HG03060 (cell line): ENCODE data around the gene IZUMO2.

ENCODE experiments used
- ATAC-seq: cut with Tn5 transposase; IDR thresholded peaks from one replicate; pipeline ENCODE4 v1.9.1; 2021; ENCODE audit warnings: low read depth, moderate number of reproducible peaks; ENCODE audit not compliant: unreplicated experiment

Gene IZUMO2

DNA sequence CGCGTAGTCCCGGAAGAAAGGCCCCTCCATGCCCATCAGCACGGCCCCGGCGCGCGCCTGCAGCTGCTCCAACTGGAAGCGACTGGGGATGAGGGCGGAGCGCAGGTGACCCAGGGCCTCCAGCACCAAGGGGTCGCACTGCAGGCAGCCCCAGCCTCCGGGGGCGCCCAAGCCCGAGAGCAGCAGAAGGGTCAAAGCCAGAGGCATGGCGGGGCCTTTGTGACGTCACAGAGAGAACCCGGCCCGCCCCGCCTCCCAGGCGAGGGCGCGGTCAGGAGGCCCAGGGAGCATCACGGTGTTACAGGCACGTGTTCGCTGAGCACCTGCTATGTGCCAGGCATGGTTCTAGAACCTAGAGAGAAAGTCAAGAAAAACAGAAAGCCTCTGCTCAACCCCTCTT is at the start of gene IZUMO2:
Gene IZUMO2, minus strand, starts transcription at position 294 of the 400 bp plus-strand sequence. Its CDS starts 87 bp downstream, at position 207.
- no peak for ATAC-seq

DNA sequence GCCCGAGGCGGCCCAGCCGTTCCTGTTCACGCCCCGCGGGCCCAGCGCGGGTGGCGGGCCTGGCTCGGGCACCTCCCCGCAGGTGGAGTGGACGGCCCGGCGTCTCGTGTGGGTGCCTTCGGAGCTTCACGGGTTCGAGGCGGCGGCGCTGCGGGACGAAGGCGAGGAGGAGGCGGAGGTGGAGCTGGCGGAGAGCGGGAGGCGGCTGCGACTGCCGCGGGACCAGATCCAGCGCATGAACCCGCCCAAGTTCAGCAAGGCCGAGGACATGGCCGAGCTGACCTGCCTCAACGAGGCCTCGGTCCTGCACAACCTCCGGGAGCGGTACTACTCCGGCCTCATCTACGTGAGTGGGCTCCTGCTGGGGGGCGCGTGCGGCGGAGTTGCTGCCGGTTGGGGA is 47.3 kb upstream of the IZUMO2 start:
- no peak for ATAC-seq

DNA sequence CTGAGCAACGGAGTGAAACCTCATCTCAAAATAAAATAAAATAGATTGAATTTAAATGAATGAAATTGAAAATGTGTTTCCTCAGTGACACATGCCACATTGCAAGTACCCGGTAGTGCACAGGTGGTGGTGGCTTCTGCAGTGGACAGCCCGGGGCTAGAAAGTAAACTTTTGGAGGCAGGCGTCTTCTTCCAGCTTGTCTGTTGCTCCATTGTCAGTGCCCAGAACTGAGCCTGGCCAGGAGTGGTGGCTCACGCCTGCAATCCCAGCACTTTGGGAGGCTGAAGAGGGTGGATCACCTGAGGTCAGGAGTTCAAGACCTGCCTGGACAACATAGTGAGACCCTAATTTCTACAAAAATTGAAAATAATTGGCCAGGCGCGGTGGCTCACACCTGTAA is 46.0 kb upstream of the IZUMO2 start:
- ATAC-seq: no peak

DNA sequence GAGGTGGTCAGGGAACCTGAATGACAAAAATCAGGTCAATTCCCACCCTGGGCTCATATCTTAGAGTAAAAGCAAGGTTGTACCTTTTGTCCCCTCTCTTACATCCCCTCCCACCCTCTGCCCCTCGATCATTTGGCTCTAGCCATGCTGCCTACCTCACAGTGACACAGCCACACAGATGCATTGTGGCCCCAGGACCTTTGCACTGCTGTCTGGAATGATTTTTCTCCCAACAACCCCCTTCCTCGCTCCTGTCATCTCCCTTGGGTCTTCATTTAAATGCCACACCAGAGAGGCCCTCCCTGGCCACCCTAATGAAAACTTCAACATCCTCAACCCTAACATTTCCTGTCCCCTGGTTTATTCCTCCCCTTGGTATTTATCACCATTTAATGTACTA is 44.6 kb upstream of the IZUMO2 start:
- no peak for ATAC-seq

DNA sequence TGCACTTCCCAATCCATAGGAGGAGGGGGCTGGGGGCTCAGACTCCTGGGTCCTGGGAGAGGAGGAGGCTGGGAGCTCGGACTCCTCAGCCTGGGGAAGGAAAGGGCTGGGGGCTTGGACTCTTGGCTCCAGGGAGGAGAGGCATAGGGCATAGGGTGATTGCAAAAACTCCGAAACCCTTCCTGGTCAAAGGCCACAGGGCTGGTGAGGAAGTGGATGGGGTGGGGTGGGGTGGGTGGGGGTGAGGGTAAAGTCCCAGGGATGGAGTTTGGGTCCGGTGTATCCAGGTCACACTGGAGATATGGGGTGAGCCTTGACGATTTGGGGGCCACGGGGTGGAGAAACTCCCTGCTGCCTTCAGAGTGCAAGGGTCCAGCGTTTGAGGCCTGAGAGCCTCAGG is 43.1 kb upstream of the IZUMO2 start:
- no peak for ATAC-seq

DNA sequence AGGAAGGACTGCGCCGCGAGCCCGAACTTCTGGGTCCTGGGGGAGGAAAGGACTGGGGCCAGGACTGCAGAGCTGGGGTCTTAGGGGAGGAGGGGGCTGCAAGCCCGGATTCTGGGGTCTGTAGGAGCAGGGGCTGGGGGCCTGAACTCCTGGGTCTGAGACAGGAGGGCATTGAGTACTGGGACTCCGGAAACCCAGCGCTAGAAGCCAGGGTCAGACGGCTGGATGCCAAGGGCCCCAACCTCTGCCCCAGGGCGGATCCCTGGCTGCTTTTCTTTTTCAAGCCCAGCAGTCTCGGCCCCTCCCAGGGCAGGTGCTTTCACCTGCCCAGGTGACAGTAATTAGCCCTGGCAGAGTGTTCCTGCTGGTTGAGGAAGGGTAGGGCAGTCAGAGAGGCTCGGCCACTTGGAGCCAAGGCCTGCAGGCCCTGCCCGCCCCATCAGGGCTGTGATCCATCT is 42.6 kb upstream of the IZUMO2 start:
- no peak for ATAC-seq

DNA sequence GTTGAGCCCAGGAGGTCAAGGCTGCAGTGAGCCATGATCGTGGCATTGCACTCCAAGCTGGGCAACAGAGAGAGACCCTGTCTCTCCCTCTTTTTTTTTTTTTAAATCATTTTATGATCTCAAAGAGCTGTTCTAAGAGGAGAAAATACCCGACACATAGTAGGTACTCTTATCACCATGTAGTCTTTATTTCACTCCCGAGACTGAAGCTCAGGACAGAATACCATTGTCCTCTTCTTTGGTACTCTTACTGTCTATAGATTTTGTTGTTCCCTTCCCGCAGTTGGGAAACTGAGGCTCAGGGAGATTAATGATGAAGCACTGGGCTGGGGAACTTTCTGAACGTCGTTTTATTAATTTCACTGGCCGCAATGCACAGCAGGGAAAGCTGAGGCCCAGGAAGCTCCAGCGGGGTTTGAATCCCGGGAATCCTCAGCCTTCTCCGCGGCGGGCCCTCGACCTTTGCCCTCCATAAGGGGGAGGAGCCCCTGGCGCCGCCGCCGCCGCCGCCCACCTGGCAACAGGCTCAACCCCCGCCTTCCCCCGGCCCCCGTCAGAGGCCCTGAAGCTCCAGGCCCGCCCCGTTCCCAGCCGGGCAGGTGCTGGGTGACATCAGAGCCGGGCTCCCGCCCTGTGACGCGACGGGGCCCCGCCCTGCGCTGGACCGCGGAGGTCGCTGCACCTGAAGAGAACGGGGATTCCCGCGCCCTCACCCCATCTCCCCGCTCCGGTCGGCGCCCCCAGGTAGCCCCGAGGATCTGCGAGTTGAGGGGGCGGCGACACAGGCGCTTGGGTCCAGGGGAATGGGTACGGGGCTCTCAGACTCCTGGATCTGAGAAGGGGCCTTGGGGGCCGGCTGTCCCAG is 42.0 kb upstream of the IZUMO2 start:
- no peak for ATAC-seq

DNA sequence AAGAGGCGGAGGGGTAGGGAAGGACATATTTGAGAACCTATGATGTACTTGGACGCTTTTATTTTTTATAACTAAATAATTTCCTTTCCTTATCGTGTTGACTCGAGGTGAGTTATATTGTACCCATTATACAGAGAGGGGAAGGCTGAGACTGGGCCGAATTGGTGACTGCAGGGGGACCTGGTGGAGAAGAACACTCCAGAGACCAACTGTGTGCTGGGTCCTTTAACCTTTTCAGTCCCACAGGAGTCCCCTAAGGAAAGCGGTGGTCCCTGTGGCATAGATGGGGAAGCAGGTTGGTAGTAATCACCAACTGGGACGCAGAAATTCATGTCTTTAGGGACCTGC is 41.0 kb upstream of the IZUMO2 start:
- ATAC-seq: no peak

DNA sequence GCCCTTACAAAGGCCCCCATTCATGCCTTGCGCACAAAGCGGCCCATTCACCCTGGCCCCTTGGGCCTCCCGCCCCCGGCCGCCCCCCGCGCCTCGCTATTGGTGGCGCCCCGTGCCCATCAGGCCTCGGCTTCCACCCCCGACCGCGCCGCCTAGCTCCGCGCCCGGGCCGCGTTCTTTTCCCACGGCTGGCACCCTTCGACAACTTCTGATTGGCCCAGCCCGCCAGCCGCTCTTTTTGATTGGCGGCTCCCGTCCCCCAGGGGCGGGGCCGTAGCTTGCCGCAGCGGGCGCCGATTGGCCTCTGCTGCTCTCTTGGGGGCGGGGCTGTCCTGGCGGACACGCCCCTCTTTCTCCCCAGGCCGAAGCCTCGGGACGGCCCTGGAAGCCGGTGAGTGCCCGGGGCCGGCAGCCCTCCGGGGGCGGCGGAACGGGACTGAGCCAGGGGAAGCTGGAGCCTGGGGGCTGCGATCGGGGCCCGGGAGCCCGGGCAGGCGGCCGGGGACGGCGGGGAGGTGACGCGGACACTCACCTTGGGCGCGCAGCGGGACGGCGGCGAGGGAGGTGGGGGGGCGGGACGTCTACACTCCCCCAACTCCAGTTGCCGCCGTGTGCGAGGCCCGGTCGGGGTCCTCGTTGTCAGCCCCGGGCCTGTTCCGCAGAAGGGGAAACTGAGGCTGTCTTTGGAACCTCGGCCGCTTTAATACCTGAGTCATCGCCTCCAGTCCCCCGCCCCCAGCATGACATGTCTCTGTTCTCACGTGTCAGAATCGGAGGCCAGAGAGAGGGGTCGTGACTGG is 40.4 kb upstream of the IZUMO2 start, which contains the start of gene MYH14:
Gene MYH14, plus strand, starts transcription at position 342 of the 800 bp plus-strand sequence. CDS start 6,744 bp downstream, outside the sequence.
- ATAC-seq: no peak

DNA sequence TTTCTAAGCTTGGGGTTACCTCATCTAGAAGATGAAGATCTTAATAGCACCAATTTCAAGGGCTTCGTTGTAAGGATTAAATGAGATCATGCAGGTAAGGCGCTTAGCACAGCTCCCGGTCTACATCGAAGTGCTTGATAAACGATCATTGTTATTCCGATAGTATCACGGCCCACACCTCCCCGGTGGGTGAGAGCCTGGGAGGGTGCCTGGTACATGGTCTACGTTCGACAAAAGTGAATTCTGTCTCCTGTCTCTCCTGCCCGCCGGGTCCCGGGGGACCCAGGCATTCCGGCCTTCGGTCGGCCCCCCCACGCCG is 39.8 kb upstream of the IZUMO2 start:
- ATAC-seq: no peak

DNA sequence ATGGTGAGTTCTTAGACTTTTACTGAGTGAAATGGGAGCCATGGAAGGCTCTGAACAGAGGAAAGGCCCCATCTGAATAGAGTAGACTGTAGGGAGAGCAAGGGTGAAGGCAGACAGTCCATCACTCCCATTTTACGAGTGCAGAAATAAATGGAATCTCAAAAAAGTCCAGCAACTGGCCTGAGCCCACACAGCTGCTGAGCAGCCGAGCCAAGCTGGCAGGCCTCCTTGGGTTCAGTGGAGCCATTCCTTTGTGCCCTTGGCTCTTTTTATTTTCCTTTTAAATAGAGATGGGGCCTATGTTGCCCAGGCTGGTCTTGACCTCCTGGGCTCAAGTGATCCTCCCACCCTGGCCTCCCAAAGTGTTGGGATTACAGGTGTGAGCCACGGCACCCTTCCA is 39.3 kb upstream of the IZUMO2 start:
- ATAC-seq: no peak

DNA sequence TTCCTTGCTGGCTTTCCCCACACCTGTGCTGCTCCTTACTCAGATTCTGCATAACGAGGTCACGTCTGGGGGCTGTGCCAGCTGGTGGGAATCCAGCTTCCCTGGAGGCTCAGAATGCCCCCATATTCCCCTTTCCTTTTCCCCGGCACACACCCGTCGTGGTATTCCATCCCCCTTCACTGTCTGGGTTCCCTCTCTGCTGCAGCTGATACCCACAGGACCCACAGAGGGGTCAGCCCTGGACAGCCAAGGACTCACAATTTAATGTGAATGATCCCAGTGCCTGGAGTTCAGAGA is 36.1 kb upstream of the IZUMO2 start:
- ATAC-seq: no peak

DNA sequence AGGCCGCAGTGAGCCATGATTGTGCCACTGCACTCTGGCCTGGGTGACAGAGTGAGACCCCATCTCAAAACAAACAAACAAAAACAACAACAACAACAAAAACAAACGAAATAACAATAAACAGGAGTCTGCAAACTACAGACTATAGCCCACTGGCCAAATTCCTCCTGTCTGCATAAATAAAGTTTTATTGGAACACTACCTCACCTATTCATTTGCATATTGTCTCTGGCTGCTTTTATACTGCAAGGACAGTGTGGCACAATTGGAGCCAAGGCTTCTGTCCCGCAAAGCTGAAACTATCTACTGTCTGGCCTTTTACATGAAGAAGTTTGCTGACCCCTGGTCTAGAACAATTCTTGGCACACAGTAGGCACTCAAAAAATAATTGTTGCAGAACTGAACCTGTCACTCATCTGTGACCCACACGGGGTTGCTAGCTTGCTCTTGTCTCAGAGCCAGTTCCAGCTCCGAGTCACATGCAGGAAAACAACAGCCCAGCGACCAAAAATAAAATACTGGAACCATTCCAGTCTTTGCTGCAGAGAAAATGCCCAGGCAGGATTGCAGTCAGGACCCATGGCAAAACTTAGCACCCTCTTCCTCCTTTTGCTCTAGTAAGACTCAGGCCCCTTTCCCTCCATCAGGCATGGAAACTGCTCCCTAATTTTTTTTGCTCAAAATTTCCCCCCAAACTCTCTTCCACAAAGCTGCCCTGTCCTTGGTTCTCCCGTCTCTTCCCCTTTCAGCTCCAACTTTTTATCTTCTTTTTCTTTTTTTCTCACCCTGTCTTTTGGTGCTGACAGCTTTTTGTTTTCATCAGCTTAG is 35.6 kb upstream of the IZUMO2 start:
- no peak for ATAC-seq

DNA sequence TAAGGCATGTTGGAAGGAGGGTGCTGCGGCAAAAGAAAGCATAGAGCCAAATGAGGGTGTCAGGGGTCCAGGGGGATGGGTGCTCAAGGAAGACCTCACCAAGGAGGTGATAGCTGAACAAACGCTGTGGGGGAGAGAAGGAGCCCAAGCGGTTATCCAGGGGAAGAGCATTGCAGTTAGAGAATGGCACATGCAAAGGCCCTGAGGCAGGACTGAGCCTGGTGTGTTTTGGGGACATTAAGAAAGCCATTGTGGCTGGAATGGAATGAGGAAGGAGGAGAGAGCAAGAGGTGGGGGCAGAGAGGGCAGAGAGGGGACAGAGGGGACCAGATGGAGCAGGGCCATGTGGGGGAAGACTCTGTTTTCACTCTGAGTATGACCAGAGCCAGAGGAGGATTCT is 34.3 kb upstream of the IZUMO2 start:
- ATAC-seq: no peak

DNA sequence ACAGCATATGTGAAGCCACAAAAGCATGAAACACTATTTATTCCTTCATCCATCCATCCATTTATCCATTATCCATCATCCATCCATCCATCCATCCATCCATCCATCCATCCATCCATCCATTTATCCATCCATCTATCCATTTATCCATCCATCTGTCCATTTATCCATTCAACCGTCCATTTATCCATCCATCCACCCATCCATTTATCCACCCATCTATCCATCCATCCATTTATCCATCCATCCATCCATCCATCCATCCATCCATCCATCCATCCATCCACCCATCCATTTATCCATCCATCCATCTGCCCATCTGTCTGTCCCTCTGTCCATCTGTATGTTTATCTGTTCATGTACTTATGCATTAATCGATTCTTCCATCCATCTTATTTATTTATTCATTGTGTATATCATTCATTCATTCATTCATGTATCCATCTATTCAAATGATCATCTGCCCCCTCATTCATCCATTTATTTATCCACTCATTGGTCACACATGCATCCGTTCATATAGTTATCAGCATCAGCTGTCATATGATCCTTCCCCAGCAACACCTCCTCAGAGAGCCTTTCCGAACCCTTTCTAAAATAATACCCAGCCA is 33.3 kb upstream of the IZUMO2 start:
- ATAC-seq: no peak

DNA sequence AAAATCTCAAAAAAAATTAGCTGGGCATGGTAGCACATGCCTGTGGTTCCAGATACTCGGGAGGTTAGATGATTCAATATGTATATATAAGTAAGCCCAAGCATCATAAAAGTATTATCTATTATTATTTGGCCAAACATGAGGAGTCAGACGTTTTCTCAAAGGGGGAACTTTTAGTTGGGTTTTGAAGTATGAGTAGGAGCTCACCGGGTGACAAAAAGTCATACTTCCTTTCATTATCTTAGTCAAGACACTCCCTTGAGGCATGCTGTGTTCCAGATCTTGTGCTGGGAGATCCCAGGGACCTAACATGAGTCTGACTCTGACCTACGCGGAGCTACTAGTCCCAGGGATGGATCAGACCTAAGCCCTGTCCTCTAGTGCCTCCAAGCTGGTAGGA is 32.1 kb upstream of the IZUMO2 start:
- ATAC-seq: no peak

DNA sequence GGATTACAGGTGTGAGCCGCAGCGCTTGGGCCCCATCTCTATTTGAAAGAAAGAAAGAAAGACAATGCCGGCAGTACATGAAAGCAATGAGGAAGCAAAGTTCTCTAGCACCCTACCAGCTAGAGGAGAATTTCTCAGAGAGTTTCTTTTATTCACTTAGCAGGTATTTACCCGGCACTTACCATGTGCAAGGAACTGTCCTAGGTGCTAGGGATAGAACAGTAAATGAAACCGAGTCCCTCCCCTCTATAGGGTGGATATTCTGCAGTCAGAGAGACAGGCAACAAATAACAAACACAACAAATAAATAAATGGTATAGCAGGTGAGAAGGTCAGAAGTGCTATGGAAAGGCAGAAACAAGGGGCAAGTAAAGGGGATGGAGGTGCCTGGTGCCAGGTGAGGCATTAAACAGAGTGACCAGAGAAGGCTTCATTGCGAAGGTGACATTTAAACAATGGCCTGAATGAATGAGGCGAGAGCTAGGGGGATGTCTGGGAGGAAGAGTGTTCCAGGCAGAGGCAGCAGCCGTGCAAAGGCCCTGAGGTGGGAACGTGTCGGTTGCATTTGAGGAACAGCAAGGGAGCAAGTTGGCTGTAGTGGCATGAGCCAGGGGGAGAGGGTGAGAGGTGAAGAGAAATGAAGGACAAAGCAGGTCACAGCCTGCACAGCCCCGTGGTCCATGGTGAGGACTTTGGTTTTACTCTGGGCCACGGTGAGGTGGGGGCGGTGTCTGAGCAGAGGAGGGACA is 29.6 kb upstream of the IZUMO2 start:
- ATAC-seq: no peak

DNA sequence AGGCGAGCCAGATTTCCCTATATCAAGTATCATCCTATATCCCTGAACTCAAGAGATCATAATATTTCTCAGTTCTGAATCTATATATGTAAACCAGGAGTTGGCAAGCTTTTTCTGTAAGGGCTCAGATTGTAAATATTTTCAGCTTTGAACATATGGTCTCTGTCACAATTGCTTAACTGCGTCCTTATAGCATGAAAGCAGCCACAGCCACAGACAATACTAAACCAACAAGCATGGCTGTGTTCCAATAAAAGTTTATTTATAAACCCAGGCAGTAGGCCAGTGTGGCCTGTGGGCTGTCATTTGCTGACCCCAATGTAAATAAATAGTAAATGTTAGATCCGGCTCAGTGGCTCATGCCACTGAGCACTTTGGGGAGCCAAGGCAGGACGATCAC is 28.1 kb upstream of the IZUMO2 start:
- ATAC-seq: no peak

DNA sequence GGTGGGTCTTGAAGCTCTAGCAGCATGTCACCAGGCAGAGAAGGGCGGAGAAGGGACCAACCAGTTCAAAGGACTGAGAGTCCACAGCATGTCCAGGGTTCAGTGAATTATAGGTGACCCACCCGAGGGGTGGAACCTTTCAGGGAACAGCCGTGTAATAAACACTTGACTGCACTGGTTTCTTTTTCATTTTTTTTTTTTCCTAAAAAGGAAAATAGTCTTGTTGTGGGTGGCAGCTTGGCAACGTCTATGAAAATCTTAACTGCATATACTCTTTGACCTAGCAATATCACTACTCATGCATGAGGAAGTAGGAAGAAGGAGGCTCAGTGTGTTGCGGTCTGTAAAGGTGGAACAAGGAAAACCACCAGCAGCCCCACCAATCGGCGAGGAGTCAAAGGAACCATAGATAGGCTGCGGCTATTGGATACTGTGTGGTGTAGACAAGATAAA is 27.4 kb upstream of the IZUMO2 start:
- ATAC-seq: no peak

DNA sequence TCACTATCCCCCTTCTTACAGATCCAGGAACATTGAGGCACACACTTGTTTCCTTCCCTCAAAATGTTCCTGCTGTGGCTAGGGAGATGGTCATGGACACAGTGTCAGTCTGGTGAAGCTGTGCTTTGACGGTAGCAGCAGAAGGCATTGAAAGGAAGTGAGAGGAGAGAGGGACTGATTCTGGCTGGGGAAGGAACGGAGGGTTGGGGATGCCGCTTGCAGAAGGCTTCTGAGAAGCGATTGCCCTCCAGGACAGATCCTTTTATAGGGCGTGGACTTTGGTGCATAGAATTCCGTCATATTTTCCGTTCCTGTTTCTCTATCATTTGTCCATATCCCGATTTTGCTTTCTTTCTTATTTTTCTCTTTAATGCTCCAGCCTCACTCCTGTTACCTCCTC is 26.2 kb upstream of the IZUMO2 start:
- no peak for ATAC-seq
